GM18511 (cell line): Measurements from ENCODE around the gene CNIH2.
"Not testable (repeated sequence)": the region's sequence is repeated elsewhere in the genome, so short reads cannot be mapped to it uniquely, and the experiment has no call there.

Source experiments
- ATAC-seq: cut with Tn5 transposase; IDR thresholded peaks from one replicate; pipeline ENCODE4 v1.9.1; 2021; ENCODE audit warnings: mild to moderate bottlenecking, moderate library complexity; ENCODE audit not compliant: unreplicated experiment

CNIH2 gene

GRCh38 chr11:66277471-66278362 lies at the start of gene CNIH2:
TSS of gene CNIH2 (plus strand) at chr11:66278175. CDS start at chr11:66278457, 282 bp downstream.
- no peak for ATAC-seq

GRCh38 chr11:66228521-66228920 lies 49.5 kb upstream of the CNIH2 start:
- no peak for ATAC-seq

GRCh38 chr11:66230156-66230555 lies 47.8 kb upstream of the CNIH2 start:
- no peak for ATAC-seq

GRCh38 chr11:66230978-66231377 lies 47.0 kb upstream of the CNIH2 start:
- ATAC-seq = no peak

- ATAC-seq = no peak
Observed at GRCh38 chr11:66231561-66231960, 46.4 kb upstream of the CNIH2 start.

- ATAC-seq = no peak
Observed at GRCh38 chr11:66232769-66233168, 45.2 kb upstream of the CNIH2 start.

GRCh38 chr11:66233301-66233700 lies 44.7 kb upstream of the CNIH2 start:
- ATAC-seq = no peak

GRCh38 chr11:66235141-66235540 lies 42.8 kb upstream of the CNIH2 start:
- ATAC-seq = no peak

- no peak for ATAC-seq
Observed at GRCh38 chr11:66237867-66238266, 40.1 kb upstream of the CNIH2 start.

GRCh38 chr11:66238786-66239413 lies 39.1 kb upstream of the CNIH2 start:
- no peak for ATAC-seq

- no peak for ATAC-seq
Observed at GRCh38 chr11:66239511-66239910, 38.5 kb upstream of the CNIH2 start.

- no peak for ATAC-seq
Observed at GRCh38 chr11:66239998-66240780, 37.8 kb upstream of the CNIH2 start.

- ATAC-seq = no peak
Observed at GRCh38 chr11:66240781-66241136, 37.2 kb upstream of the CNIH2 start.

- no peak for ATAC-seq
Observed at GRCh38 chr11:66242095-66242765, 35.7 kb upstream of the CNIH2 start.

- no peak for ATAC-seq
Observed at GRCh38 chr11:66243782-66244535, 34.0 kb upstream of the CNIH2 start.

- no peak for ATAC-seq
Observed at GRCh38 chr11:66247295-66247694, 30.7 kb upstream of the CNIH2 start.

GRCh38 chr11:66247801-66248200 lies 30.2 kb upstream of the CNIH2 start:
- no peak for ATAC-seq

- no peak for ATAC-seq
Observed at GRCh38 chr11:66248903-66249302, 29.1 kb upstream of the CNIH2 start.

GRCh38 chr11:66251809-66252208 lies 26.2 kb upstream of the CNIH2 start:
- ATAC-seq = no peak

- ATAC-seq = not testable (repeated sequence)
Observed at GRCh38 chr11:66253081-66253480, 24.9 kb upstream of the CNIH2 start.
